SH-SY5Y (cell line): ENCODE measurements around the gene TMC7.

Experiments
- GATA2 ChIP-seq: IDR thresholded peaks from 2 replicates; pipeline ENCODE4 v1.6.1; 2011; ENCODE audit warnings: mild to moderate bottlenecking, low read depth, low read length
- GATA3 ChIP-seq: IDR thresholded peaks from 2 replicates; pipeline ENCODE4 v1.6.1; 2011; ENCODE audit warnings: low read depth, mild to moderate bottlenecking, low read length, moderate library complexity

DNA sequence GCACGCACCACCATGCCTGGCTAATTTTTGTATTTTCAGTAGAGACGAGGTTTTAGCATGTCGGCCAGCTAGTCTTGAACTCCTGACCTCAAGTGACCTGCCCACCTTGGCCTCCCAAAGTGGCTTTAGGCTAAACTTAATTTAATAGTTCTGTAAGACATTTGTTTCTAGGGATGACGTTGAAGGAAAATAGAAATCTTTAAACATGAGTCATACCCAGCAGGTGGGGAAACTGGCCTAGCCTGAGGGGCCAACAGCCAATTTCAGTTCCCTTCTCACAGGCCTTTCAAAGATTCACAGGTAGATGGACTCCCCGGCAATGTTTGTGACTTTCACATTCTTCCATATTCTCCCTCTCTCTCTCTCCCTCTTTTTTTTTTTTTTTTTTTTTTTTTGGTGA, 111.9 kb downstream of the TMC7 start:
- TF ChIP-seq GATA2 (no peak), GATA3 (no peak)
